HepG2 (cell line): ENCODE data around the gene PARP3. TPM values are rescaled to one million over a fixed set of nuclear protein-coding genes. Genes with fewer than 3 reads are reported as not detected.

Experiments used
- CBX1 ChIP-seq: IDR thresholded peaks from one replicate; pipeline ENCODE4 v1.6.1; 2016; ENCODE audit warnings: antibody characterized with exemption, low read depth
- ELF4 ChIP-seq: sonication (generic); formaldehyde crosslinking; IDR thresholded peaks from 2 replicates; pipeline ENCODE4 v1.5.0; 2020; ENCODE audit warnings: missing genetic modification reagents, mild to moderate bottlenecking, moderate library complexity, borderline replicate concordance
- JARID2 ChIP-seq: sonication (generic); formaldehyde crosslinking; IDR thresholded peaks from 2 replicates; pipeline ENCODE4 v1.8.1; 2023; ENCODE audit warnings: missing genetic modification reagents, inconsistent platforms; ENCODE audit not compliant: insufficient replicate concordance
- MXD4 ChIP-seq: IDR thresholded peaks from 2 replicates; pipeline ENCODE4 v1.6.1; 2016; ENCODE audit warnings: mild to moderate bottlenecking, missing biosample characterization, missing genetic modification reagents
- NR2C2 ChIP-seq: sonication (generic); formaldehyde crosslinking; IDR thresholded peaks from 2 replicates; pipeline ENCODE4 v1.4.0; 2020; ENCODE audit warnings: missing genetic modification reagents, mild to moderate bottlenecking, moderate library complexity, borderline replicate concordance
- PHB2 ChIP-seq: fragments of 450-650 bp; IDR thresholded peaks from 2 replicates; pipeline ENCODE4 v1.6.1; 2018; ENCODE audit not compliant: partially characterized antibody
- SCMH1 ChIP-seq: sonication (generic); formaldehyde crosslinking; IDR thresholded peaks from 2 replicates; pipeline ENCODE4 v1.9.0; 2021; ENCODE audit warnings: missing genetic modification reagents, mild to moderate bottlenecking, borderline replicate concordance
- SP140L ChIP-seq: sonication (generic); formaldehyde crosslinking; IDR thresholded peaks from 2 replicates; pipeline ENCODE4 v1.4.0; 2020; ENCODE audit warnings: missing genetic modification reagents, borderline replicate concordance
- TRAFD1 ChIP-seq: sonication (generic); formaldehyde crosslinking; IDR thresholded peaks from 2 replicates; pipeline ENCODE4 v1.5.1; 2020; ENCODE audit warnings: missing genetic modification reagents, mild to moderate bottlenecking, borderline replicate concordance
- ZBTB7A ChIP-seq: sonication (generic); formaldehyde crosslinking; IDR thresholded peaks from 2 replicates; pipeline ENCODE4 v1.8.0; 2022; ENCODE audit warnings: mild to moderate bottlenecking, missing genetic modification reagents
- ZNF343 ChIP-seq: sonication (generic); formaldehyde crosslinking; IDR thresholded peaks from 2 replicates; pipeline ENCODE4 v1.4.0; 2020; ENCODE audit warnings: mild to moderate bottlenecking, missing genetic modification reagents
- ZNF558 ChIP-seq: sonication (generic); formaldehyde crosslinking; IDR thresholded peaks from 2 replicates; pipeline ENCODE4 v1.9.0; 2022; ENCODE audit warnings: mild to moderate bottlenecking, missing genetic modification reagents, borderline replicate concordance
- ZNF841 ChIP-seq: sonication (generic); formaldehyde crosslinking; IDR thresholded peaks from 2 replicates; pipeline ENCODE4 v1.8.1; 2023; ENCODE audit warnings: missing genetic modification reagents, borderline replicate concordance
- ZSCAN29 ChIP-seq: sonication (generic); formaldehyde crosslinking; conservative IDR thresholded peaks from 2 replicates; pipeline ENCODE4 v1.4.0; 2020; ENCODE audit warnings: mild to moderate bottlenecking, missing genetic modification reagents
- ZSCAN30 ChIP-seq: sonication (generic); formaldehyde crosslinking; IDR thresholded peaks from 2 replicates; pipeline ENCODE4 v1.5.0; 2020; ENCODE audit warnings: mild to moderate bottlenecking, missing genetic modification reagents
- polyA plus RNA-seq, 8 experiments: library from polyadenylated mRNA; depleted of rRNA in 3 of 8; stranded (reverse) in 7 of 8; unstranded in 1 of 8; fragments of >200 nt; fragmentation: Illumina TruSeq in 4 of 8; extraction: Trizol in 4 of 8; gene quantifications; 2 replicates each; pipeline versions ENCODE4 v1.2.1 to v1.2.3, GENCODE V29; 2011 to 2016; ENCODE audit warnings: low read depth in 4 of 8, missing spikeins in 1 of 8, mixed read lengths in 1 of 8; ENCODE audit not compliant: insufficient read depth in 1 of 8
- total RNA-seq, 5 experiments: library from RNA; depleted of rRNA; stranded (reverse); fragments of >200 nt; fragmentation: Illumina TruSeq; extraction: Trizol; gene quantifications; 2 replicates each; pipeline ENCODE4 v1.2.3, GENCODE V29; 2016; ENCODE audit warnings: low read depth in 1 of 5
- TF ChIP-seq, protein P1 (sequence below): IDR thresholded peaks from 2 replicates; pipeline ENCODE4 v1.6.1; 2016; ENCODE audit warnings: low read depth, control low read depth
- TF ChIP-seq, protein P2 (sequence below): sonication (generic); formaldehyde crosslinking; IDR thresholded peaks from 2 replicates; pipeline ENCODE4 v1.5.0; 2020; ENCODE audit warnings: mild to moderate bottlenecking, missing genetic modification reagents, moderate library complexity
- TF ChIP-seq, protein P3 (sequence below): sonication (generic); formaldehyde crosslinking; IDR thresholded peaks from 2 replicates; pipeline ENCODE4 v1.4.0; 2020; ENCODE audit warnings: mild to moderate bottlenecking, missing genetic modification reagents
- TF ChIP-seq, protein P4 (sequence below): sonication (generic); formaldehyde crosslinking; IDR thresholded peaks from 2 replicates; pipeline ENCODE4 v1.4.0; 2020; ENCODE audit warnings: low read depth, missing genetic modification reagents
- TF ChIP-seq, protein P5 (sequence below): sonication (generic); IDR thresholded peaks from 2 replicates; pipeline ENCODE4 v1.6.1; 2016; ENCODE audit warnings: low read depth, borderline replicate concordance

Gene PARP3
- total and polyA plus RNA-seq, 2 of the 13 experiments (the other 11 are each of a cell fraction or from before 2014, with no cell fraction given): 11.2 to 21.5 TPM

DNA sequence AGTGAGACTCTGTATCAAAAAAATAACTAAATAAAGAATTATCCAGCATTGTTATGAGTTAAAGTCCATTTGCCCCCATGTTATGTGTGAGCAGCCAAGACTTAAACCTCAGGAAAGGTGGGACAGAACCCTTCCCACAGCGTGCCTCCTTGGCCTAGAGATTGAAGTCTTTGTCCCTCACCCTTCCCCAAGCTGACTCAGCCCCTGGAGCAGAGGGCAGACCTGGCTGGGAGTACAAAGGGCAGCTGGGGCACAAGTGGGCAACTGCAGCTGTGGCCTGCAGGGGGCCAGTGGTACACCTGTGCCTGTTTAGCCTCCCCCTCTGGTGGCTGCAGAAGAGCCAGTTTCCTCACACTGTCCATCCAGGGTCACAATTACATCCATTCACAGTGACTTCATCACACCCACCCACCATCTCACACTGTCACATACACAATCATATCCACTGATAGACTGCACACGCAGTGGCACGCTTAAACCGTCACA is 40.2 kb downstream of the PARP3 start (continued):
- TF ChIP-seq, protein P1, sequence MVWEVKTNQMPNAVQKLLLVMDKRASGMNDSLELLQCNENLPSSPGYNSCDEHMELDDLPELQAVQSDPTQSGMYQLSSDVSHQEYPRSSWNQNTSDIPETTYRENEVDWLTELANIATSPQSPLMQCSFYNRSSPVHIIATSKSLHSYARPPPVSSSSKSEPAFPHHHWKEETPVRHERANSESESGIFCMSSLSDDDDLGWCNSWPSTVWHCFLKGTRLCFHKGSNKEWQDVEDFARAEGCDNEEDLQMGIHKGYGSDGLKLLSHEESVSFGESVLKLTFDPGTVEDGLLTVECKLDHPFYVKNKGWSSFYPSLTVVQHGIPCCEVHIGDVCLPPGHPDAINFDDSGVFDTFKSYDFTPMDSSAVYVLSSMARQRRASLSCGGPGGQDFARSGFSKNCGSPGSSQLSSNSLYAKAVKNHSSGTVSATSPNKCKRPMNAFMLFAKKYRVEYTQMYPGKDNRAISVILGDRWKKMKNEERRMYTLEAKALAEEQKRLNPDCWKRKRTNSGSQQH (CRISPR knock-in tag): peak; percentile 80; the same call in 1 of the 2 replicates
- TF ChIP-seq, protein P2, sequence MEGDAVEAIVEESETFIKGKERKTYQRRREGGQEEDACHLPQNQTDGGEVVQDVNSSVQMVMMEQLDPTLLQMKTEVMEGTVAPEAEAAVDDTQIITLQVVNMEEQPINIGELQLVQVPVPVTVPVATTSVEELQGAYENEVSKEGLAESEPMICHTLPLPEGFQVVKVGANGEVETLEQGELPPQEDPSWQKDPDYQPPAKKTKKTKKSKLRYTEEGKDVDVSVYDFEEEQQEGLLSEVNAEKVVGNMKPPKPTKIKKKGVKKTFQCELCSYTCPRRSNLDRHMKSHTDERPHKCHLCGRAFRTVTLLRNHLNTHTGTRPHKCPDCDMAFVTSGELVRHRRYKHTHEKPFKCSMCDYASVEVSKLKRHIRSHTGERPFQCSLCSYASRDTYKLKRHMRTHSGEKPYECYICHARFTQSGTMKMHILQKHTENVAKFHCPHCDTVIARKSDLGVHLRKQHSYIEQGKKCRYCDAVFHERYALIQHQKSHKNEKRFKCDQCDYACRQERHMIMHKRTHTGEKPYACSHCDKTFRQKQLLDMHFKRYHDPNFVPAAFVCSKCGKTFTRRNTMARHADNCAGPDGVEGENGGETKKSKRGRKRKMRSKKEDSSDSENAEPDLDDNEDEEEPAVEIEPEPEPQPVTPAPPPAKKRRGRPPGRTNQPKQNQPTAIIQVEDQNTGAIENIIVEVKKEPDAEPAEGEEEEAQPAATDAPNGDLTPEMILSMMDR (CRISPR knock-in tag): peak; percentile 96
- TF ChIP-seq ZSCAN29 (CRISPR knock-in tag) (no peak), ELF4 (no peak), CBX1 (peak; percentile 80), ZNF841 (CRISPR knock-in tag) (no peak), ZNF558 (CRISPR knock-in tag) (no peak; the same call in 1 of the 2 replicates), TRAFD1 (CRISPR knock-in tag) (no peak), ZSCAN30 (CRISPR knock-in tag) (no peak), NR2C2 (CRISPR knock-in tag) (no peak; the same call in none of the 2 replicates), SP140L (CRISPR knock-in tag) (no peak), ZNF343 (CRISPR knock-in tag) (no peak), SCMH1 (CRISPR knock-in tag) (no peak), MXD4 (CRISPR knock-in tag) (peak; percentile 28; the same call in 1 of the 2 replicates), JARID2 (CRISPR knock-in tag) (no peak), ZBTB7A (0 out of 2 replicates have a peak, but pooled peaks have one; percentile 81), PHB2 (no peak)
- TF ChIP-seq, protein P3, sequence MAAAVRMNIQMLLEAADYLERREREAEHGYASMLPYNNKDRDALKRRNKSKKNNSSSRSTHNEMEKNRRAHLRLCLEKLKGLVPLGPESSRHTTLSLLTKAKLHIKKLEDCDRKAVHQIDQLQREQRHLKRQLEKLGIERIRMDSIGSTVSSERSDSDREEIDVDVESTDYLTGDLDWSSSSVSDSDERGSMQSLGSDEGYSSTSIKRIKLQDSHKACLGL (CRISPR knock-in tag): peak; percentile 43; the same call in 1 of the 2 replicates
- TF ChIP-seq, protein P4, sequence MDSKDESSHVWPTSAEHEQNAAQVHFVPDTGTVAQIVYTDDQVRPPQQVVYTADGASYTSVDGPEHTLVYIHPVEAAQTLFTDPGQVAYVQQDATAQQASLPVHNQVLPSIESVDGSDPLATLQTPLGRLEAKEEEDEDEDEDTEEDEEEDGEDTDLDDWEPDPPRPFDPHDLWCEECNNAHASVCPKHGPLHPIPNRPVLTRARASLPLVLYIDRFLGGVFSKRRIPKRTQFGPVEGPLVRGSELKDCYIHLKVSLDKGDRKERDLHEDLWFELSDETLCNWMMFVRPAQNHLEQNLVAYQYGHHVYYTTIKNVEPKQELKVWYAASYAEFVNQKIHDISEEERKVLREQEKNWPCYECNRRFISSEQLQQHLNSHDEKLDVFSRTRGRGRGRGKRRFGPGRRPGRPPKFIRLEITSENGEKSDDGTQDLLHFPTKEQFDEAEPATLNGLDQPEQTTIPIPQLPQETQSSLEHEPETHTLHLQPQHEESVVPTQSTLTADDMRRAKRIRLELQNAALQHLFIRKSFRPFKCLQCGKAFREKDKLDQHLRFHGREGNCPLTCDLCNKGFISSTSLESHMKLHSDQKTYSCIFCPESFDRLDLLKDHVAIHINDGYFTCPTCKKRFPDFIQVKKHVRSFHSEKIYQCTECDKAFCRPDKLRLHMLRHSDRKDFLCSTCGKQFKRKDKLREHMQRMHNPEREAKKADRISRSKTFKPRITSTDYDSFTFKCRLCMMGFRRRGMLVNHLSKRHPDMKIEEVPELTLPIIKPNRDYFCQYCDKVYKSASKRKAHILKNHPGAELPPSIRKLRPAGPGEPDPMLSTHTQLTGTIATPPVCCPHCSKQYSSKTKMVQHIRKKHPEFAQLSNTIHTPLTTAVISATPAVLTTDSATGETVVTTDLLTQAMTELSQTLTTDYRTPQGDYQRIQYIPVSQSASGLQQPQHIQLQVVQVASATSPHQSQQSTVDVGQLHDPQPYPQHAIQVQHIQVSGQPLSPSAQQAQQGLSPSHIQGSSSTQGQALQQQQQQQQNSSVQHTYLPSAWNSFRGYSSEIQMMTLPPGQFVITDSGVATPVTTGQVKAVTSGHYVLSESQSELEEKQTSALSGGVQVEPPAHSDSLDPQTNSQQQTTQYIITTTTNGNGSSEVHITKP: peak; percentile 35; the same call in 1 of the 2 replicates
- TF ChIP-seq, protein P5, sequence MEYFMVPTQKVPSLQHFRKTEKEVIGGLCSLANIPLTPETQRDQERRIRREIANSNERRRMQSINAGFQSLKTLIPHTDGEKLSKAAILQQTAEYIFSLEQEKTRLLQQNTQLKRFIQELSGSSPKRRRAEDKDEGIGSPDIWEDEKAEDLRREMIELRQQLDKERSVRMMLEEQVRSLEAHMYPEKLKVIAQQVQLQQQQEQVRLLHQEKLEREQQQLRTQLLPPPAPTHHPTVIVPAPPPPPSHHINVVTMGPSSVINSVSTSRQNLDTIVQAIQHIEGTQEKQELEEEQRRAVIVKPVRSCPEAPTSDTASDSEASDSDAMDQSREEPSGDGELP: peak; percentile 91
